Natural killer cell (primary cell): Measurements from ENCODE around the gene MB21D2. TPM values are rescaled to one million over a fixed set of nuclear protein-coding genes. Genes with fewer than 3 reads are reported as not detected.

ENCODE experiments used
- ATAC-seq, 3 donors: fragments of 150-1000 bp in 2 of 3; fragments of 200-7000 bp in 1 of 3; cut with Tn5 transposase; 1 replicate in 1 of 3; 2 replicates in 2 of 3; pipeline ENCODE4 v1.10.0; 2021; ENCODE audit warnings: mild to moderate bottlenecking in 2 of 3, moderate library complexity in 2 of 3
- DNase-seq, 2 donors: peaks; one replicate each; pipeline versions ENCODE4 v3.0.0 to v3.0.0-alpha.2; 2013 to 2021; ENCODE audit warnings: mixed read lengths in 1 of 2
- H3K27ac ChIP-seq: one replicate; pipeline ENCODE4 v1.5.1; 2013; ENCODE audit warnings: mild to moderate bottlenecking, low read length
- H3K27me3 ChIP-seq: one replicate; pipeline ENCODE4 v1.6.1; 2013; ENCODE audit warnings: low read length; ENCODE audit not compliant: control insufficient read depth, insufficient read depth
- H3K36me3 ChIP-seq: one replicate; pipeline ENCODE4 v1.6.1; 2013; ENCODE audit warnings: low read length; ENCODE audit not compliant: control insufficient read depth, insufficient read depth
- H3K4me1 ChIP-seq: one replicate; pipeline ENCODE4 v1.6.1; 2013; ENCODE audit warnings: low read length; ENCODE audit not compliant: control insufficient read depth, insufficient read depth
- H3K4me3 ChIP-seq: one replicate; pipeline ENCODE4 v1.5.1; 2013; ENCODE audit warnings: low read length
- H3K9me3 ChIP-seq: one replicate; pipeline ENCODE4 v1.6.1; 2013; ENCODE audit warnings: low read length; ENCODE audit not compliant: control insufficient read depth, insufficient read depth
- H3K27ac Mint-ChIP-seq, 2 donors: one replicate each; pipeline ENCODE4 v1.8.0; 2022; ENCODE audit warnings: mild to moderate bottlenecking in 2 of 2, mixed read lengths in 2 of 2, moderate library complexity in 1 of 2
- H3K27me3 Mint-ChIP-seq, 2 donors: one replicate each; pipeline ENCODE4 v1.8.0; 2022; ENCODE audit warnings: low read depth in 2 of 2, mixed read lengths in 2 of 2
- H3K36me3 Mint-ChIP-seq: one replicate; pipeline ENCODE4 v1.8.0; 2022; ENCODE audit warnings: mixed read lengths
- H3K4me1 Mint-ChIP-seq, 2 donors: one replicate each; pipeline ENCODE4 v1.8.0; 2022; ENCODE audit warnings: mixed read lengths in 2 of 2
- H3K4me3 Mint-ChIP-seq: one replicate; pipeline ENCODE4 v1.8.0; 2022; ENCODE audit warnings: mild to moderate bottlenecking, moderate library complexity, mixed read lengths
- H3K9me3 Mint-ChIP-seq, 2 donors: one replicate each; pipeline ENCODE4 v1.8.0; 2022; ENCODE audit warnings: mixed read lengths in 2 of 2
- CTCF ChIP-seq: fragments of 200-600 bp; IDR thresholded peaks from one replicate; pipeline ENCODE4 v1.8.0; 2022; ENCODE audit warnings: antibody characterized with exemption
- WGBS: methylation state at CpG from one replicate; pipeline ENCODE4 v1.1.7; 2013; ENCODE audit warnings: missing lambda C conversion rate; ENCODE audit not compliant: insufficient coverage; 5-methylcytosine and 5-hydroxymethylcytosine counted together
- intact Hi-C: fragments of 100-400 bp; cut with micrococcal nuclease; formaldehyde crosslinking; loops from one replicate; pipeline ENCODE4 v1.14.2; 2022
- total RNA-seq, 4 donors: library from RNA; stranded (reverse); fragments of 120-200 nt in 1 of 4; gene quantifications; one replicate each; pipeline versions ENCODE4 v1.2.3 to v1.2.4, GENCODE V29; 2013 to 2022

The MB21D2 gene
- total RNA-seq, 3 donors from 2014 or later (not counting 1 experiment from before 2014, with no cell fraction given), result 0.19 to 0.45 (median 0.27) TPM

- Histone ChIP-seq H3K4me3 (no peak overlapping the region), H3K27ac (no peak overlapping the region), H3K9me3 (no peaks in the 10 kb centered on the region), H3K4me1 (no peaks in the 10 kb centered on the region), H3K36me3 (no peaks in the 10 kb centered on the region), H3K27me3 (no peaks in the 10 kb centered on the region)
- TF ChIP-seq CTCF, result no peak
- Mint-ChIP-seq H3K27ac (no peak overlapping the region), H3K27me3 (no peaks in the 10 kb centered on the region), H3K36me3 (no peaks in the 10 kb centered on the region), H3K4me3 (no peak overlapping the region), H3K9me3 (peaks cover 3 to 5% of the 10 kb centered on the region in 2 donors), H3K4me1 (no peaks in the 10 kb centered on the region)
- ATAC-seq (no peak), DNase-seq (no peak)
- intact Hi-C loops, result no loop called here
These were observed 40.7 kb upstream of the MB21D2 start for GRCh38 chr3:192958219-192958872.

- peaks cover 5 to 6% of the 10 kb centered on the region in 2 donors for H3K9me3 Mint-ChIP-seq
- H3K27me3 ChIP-seq, result no peaks in the 10 kb centered on the region
- H3K4me3 ChIP-seq, result no peak overlapping the region
- intact Hi-C loops, result no loop called here
- H3K27ac Mint-ChIP-seq, result no peak overlapping the region
- ATAC-seq (peak in 2 of 3 donors; percentile 30 to 38), DNase-seq (peak in 1 of 2 donors; percentile 13)
- no peaks in the 10 kb centered on the region for H3K9me3 ChIP-seq
- no peaks in the 10 kb centered on the region for H3K36me3 ChIP-seq
- no peaks in the 10 kb centered on the region for H3K36me3 Mint-ChIP-seq
- no peaks in the 10 kb centered on the region for H3K4me1 Mint-ChIP-seq
- H3K4me3 Mint-ChIP-seq, result no peak overlapping the region
- 47% methylated on average over 4 of the region's 6 CpGs for WGBS
- H3K27ac ChIP-seq, result no peak overlapping the region
- no peaks in the 10 kb centered on the region for H3K27me3 Mint-ChIP-seq
- no peaks in the 10 kb centered on the region for H3K4me1 ChIP-seq
- no peak for TF ChIP-seq CTCF
These were observed 39.9 kb upstream of the MB21D2 start for GRCh38 chr3:192957441-192958021.

- DNase-seq (no peak), ATAC-seq (no peak)
- intact Hi-C loops, result no loop called here
- H3K36me3 Mint-ChIP-seq, result no peaks in the 10 kb centered on the region
- no peak overlapping the region for H3K4me3 ChIP-seq
- H3K27me3 ChIP-seq, result no peaks in the 10 kb centered on the region
- peaks cover 4 to 6% of the 10 kb centered on the region in 2 donors for H3K9me3 Mint-ChIP-seq
- H3K4me3 Mint-ChIP-seq, result no peak overlapping the region
- H3K36me3 ChIP-seq, result no peaks in the 10 kb centered on the region
- H3K4me1 ChIP-seq, result no peaks in the 10 kb centered on the region
- H3K27ac Mint-ChIP-seq, result no peak overlapping the region
- no peak overlapping the region for H3K27ac ChIP-seq
- 96% methylated on average over 4 of the region's 5 CpGs for WGBS
- no peaks in the 10 kb centered on the region for H3K27me3 Mint-ChIP-seq
- TF ChIP-seq CTCF, result no peak
- H3K4me1 Mint-ChIP-seq, result no peaks in the 10 kb centered on the region
- no peaks in the 10 kb centered on the region for H3K9me3 ChIP-seq
These were observed 36.3 kb upstream of the MB21D2 start for GRCh38 chr3:192953926-192954325.

GRCh38 chr3:192947421-192947820, 29.8 kb upstream of the MB21D2 start:
- Histone ChIP-seq H3K9me3 (no peaks in the 10 kb centered on the region), H3K27me3 (no peaks in the 10 kb centered on the region), H3K4me3 (no peak overlapping the region), H3K36me3 (no peaks in the 10 kb centered on the region), H3K4me1 (no peaks in the 10 kb centered on the region), H3K27ac (no peak overlapping the region)
- H3K36me3 Mint-ChIP-seq, result no peaks in the 10 kb centered on the region
- no peaks in the 10 kb centered on the region for H3K4me1 Mint-ChIP-seq
- TF ChIP-seq CTCF, result no peak
- WGBS, result no CpG with 5 or more reads among the region's 1 CpG
- intact Hi-C loops, result no loop called here
- no peak overlapping the region for H3K4me3 Mint-ChIP-seq
- DNase-seq, result no peak
- peaks cover 1 to 3% of the 10 kb centered on the region in 2 donors for H3K9me3 Mint-ChIP-seq
- no peaks in the 10 kb centered on the region for H3K27me3 Mint-ChIP-seq
- no peak overlapping the region for H3K27ac Mint-ChIP-seq
- no peak for ATAC-seq
